GM12878 (cell line): ENCODE data around the gene TBC1D9B. TPM values are rescaled to one million over a fixed set of nuclear protein-coding genes. Genes with fewer than 3 reads are reported as not detected.

Source experiments
- ASH2L ChIP-seq: fragments of 300-600, 200-600 bp; sonication (generic); IDR thresholded peaks from 2 replicates; pipeline ENCODE4 v1.6.1; 2017; ENCODE audit warnings: low read depth, mild to moderate bottlenecking, borderline replicate concordance
- CREM ChIP-seq: IDR thresholded peaks from 2 replicates; pipeline ENCODE4 v1.6.1; 2014; ENCODE audit warnings: antibody characterized with exemption, low read depth
- CUX1 ChIP-seq: IDR thresholded peaks from 2 replicates; pipeline ENCODE4 v1.6.1; 2012; ENCODE audit warnings: improper control_type of control experiment, low read depth, low read length; ENCODE audit not compliant: insufficient replicate concordance
- ELK1 ChIP-seq: IDR thresholded peaks from 2 replicates; pipeline ENCODE4 v1.6.1; 2012; ENCODE audit warnings: low read depth, low read length, improper control_type of control experiment
- HDAC2 ChIP-seq: fragments of 200-600 bp; sonication (generic); IDR thresholded peaks from 2 replicates; pipeline ENCODE4 v1.6.1; 2017
- HDGF ChIP-seq: fragments of 450-650 bp; IDR thresholded peaks from 2 replicates; pipeline ENCODE4 v1.6.1; 2016; ENCODE audit warnings: antibody characterized with exemption
- IRF3 ChIP-seq: fragments of 450-650 bp; IDR thresholded peaks from 2 replicates; pipeline ENCODE4 v1.6.1; 2014; ENCODE audit warnings: mild to moderate bottlenecking
- JUNB ChIP-seq: IDR thresholded peaks from 2 replicates; pipeline ENCODE4 v1.6.1; 2016; ENCODE audit warnings: antibody characterized with exemption, mild to moderate bottlenecking
- MYC ChIP-seq: IDR thresholded peaks from 2 replicates; pipeline ENCODE4 v1.6.1; 2011; ENCODE audit warnings: mild to moderate bottlenecking, low read length, moderate library complexity, inconsistent platforms; ENCODE audit not compliant: insufficient read depth, insufficient replicate concordance, insufficient read length, severe bottlenecking
- NKRF ChIP-seq: fragments of 450-650 bp; conservative IDR thresholded peaks from 2 replicates; pipeline ENCODE4 v1.6.1; 2017; ENCODE audit warnings: mild to moderate bottlenecking, moderate library complexity
- POLR2AphosphoS2 ChIP-seq: IDR thresholded peaks from 2 replicates; pipeline ENCODE4 v1.6.1; 2011; ENCODE audit warnings: low read depth, mild to moderate bottlenecking, low read length, improper control_type of control experiment, moderate library complexity
- POU2F2 ChIP-seq: IDR thresholded peaks from 3 replicates; pipeline ENCODE4 v1.6.1; 2011; ENCODE audit warnings: low read depth, mild to moderate bottlenecking, low read length, borderline replicate concordance
- TCF7 ChIP-seq: IDR thresholded peaks from 2 replicates; pipeline ENCODE4 v1.6.1; 2014; ENCODE audit warnings: antibody characterized with exemption, borderline replicate concordance
- ZBED1 ChIP-seq: IDR thresholded peaks from 2 replicates; pipeline ENCODE4 v1.6.1; 2016; ENCODE audit warnings: borderline replicate concordance
- ZNF687 ChIP-seq: fragments of 450-650 bp; IDR thresholded peaks from 2 replicates; pipeline ENCODE4 v1.6.1; 2017; ENCODE audit warnings: mild to moderate bottlenecking, moderate library complexity
- polyA plus RNA-seq, 11 experiments: library from polyadenylated mRNA; depleted of rRNA in 4 of 11; unstranded in 6 of 11; stranded (reverse) in 5 of 11; fragments of >200 nt; fragmentation: Nextera tagmentation in 4 of 11; fragmentation: Illumina TruSeq in 1 of 11; extraction: Ambion mirVana in 4 of 11; extraction: Trizol in 1 of 11; gene quantifications; 1 replicate in 1 of 11; 2 replicates in 10 of 11; pipeline versions ENCODE4 v1.2.1 to v1.2.3, GENCODE V29; 2011 to 2016; ENCODE audit warnings: inconsistent platforms in 2 of 11, missing spikeins in 2 of 11, low read depth in 1 of 11
- total RNA-seq, 4 experiments: library from RNA; depleted of rRNA in 3 of 4; stranded (reverse); fragments of >200 nt in 3 of 4; fragmentation: Illumina TruSeq in 1 of 4; extraction: Trizol in 1 of 4; gene quantifications; 2 replicates each; pipeline versions ENCODE4 v1.2.1 to v1.2.3, GENCODE V29; 2013 to 2021

Gene TBC1D9B
- total and polyA plus RNA-seq, 10 of the 15 experiments (the other 5 are each of a cell fraction or from before 2014, with no cell fraction given), result 4.0 to 74.2 (median 34.6) TPM

- TF ChIP-seq ASH2L (no peak), POU2F2 (0 out of 3 replicates have a peak, but pooled peaks have one; percentile 20), CREM (no peak), CUX1 (no peak), NKRF (no peak; the same call in 1 of the 2 replicates), JUNB (no peak), ELK1 (0 out of 2 replicates have a peak, but pooled peaks have one; percentile 50), HDGF (no peak), ZBED1 (no peak), MYC (no peak), POLR2AphosphoS2 (no peak), IRF3 (no peak), ZNF687 (peak; percentile 62; the same call in 1 of the 2 replicates), HDAC2 (no peak), TCF7 (no peak)
Observed at GRCh38 chr5:179907556-179908324, at the start of gene TBC1D9B (continued).
